ENCODE measurements around the gene NFATC1. TPM values are rescaled to one million over a fixed set of nuclear protein-coding genes. Genes with fewer than 3 reads are reported as not detected.

Gene NFATC1
- total and polyA plus RNA-seq, 5 donors from 2014 or later, result 13.1 to 64.7 (median 19.8) TPM

DNA sequence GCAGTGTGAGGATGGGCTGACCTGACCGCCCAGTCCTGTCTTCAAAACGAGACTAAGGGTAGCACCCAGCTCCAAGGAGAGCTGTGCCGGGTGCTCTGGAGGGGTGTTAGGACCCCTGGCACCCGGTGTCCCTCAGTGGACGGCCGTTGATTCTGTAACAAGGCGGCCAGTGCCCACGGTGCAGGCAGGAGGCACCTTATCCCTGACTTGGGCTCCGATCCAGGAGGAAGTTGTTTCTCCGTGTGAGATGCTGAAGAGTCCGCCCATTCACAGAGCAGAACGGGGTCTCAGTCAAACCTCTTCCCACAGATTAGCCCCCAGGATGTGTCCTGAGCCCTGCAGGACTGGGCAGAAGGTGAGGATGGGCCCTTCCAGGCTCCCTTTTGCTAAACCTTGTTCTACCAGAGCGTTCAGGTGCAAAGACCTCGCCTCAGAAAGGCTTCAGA is 123.0 kb downstream of the NFATC1 start:
- no peak overlapping the region for H3K4me3 ChIP-seq (ENCODE audit: low read depth, low read length)
- Mint-ChIP-seq H3K27me3 (peaks cover 8% of the 10 kb centered on the region), H3K36me3 (peaks cover 3% of the 10 kb centered on the region), H3K4me3 (peak overlapping the region in 1 of 4 donors; percentile 87), H3K9me3 (no peaks in the 10 kb centered on the region), H3K27ac (peak overlapping the region; percentile 44 to 94 (median 92)), H3K4me1 (peaks cover 21 to 84% (median 40%) of the 10 kb centered on the region in 4 donors)
- no peaks in the 10 kb centered on the region for H3K27me3 ChIP-seq (ENCODE audit: control insufficient read depth, insufficient read depth, low read length)
- ATAC-seq (ENCODE audit: low read depth in 2 of 2), result no peak
- no peak for DNase-seq
- no peaks in the 10 kb centered on the region for H3K36me3 ChIP-seq (ENCODE audit: control insufficient read depth, insufficient read depth, low read length)
- H3K4me1 ChIP-seq (ENCODE audit: control insufficient read depth, insufficient read depth, low read length, poor library complexity, severe bottlenecking), result peaks cover 58% of the 10 kb centered on the region
- peak overlapping the region; percentile 14 for H3K27ac ChIP-seq (ENCODE audit: insufficient read depth, low read length, poor library complexity, severe bottlenecking)
- no peaks in the 10 kb centered on the region for H3K9me3 ChIP-seq (ENCODE audit: control insufficient read depth in 2 of 2, low read length in 2 of 2)

DNA sequence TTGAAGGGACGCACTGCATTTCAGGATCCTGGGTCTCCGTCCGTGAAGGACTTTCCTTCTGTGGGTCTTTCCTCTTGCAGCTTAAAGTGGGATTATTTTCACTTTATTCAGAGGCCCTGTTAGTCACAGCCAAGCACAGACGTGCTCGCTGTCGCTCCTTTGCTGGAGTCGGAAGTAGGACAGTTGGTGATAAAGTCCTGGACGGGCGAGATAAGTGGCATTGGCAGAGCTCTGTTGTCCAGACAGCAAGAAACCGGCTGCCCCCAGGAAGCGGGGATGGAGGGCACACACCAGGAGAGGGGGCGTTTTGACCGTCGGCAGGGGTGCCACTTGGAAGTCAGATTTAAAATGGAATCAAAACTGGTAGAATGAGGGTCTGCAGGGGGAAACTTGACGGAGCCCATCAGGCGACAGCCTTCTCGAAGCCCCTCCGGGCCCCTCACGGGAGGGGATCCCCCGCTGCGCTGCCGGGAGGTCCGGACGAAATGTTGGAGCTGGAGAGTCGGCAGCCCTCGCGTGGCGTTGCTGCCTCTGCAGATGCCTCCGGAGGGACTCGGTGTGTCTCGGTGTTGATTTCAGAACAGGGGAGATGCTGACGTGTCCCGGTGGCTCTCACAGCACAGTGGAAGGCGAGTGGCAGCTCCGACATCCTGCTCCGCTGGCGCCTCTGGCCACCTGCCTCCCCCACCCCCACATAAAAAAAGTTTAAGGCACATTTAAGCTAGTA is 124.2 kb downstream of the NFATC1 start:
- peak in 2 of 3 donors; percentile 63 to 76 for DNase-seq
- Mint-ChIP-seq H3K9me3 (no peaks in the 10 kb centered on the region), H3K27ac (peak overlapping the region; percentile 88 to 94 (median 91)), H3K36me3 (peaks cover 3% of the 10 kb centered on the region), H3K4me3 (peak overlapping the region; percentile 67 to 92 (median 84)), H3K4me1 (peaks cover 24 to 90% (median 43%) of the 10 kb centered on the region in 4 donors), H3K27me3 (peaks cover 11% of the 10 kb centered on the region)
- peaks cover 69% of the 10 kb centered on the region for H3K4me1 ChIP-seq (ENCODE audit: control insufficient read depth, insufficient read depth, low read length, poor library complexity, severe bottlenecking)
- peak; percentile 17 to 20 for ATAC-seq (ENCODE audit: low read depth in 2 of 2)
- H3K36me3 ChIP-seq (ENCODE audit: control insufficient read depth, insufficient read depth, low read length), result no peaks in the 10 kb centered on the region
- no peak overlapping the region for H3K4me3 ChIP-seq (ENCODE audit: low read depth, low read length)
- H3K27ac ChIP-seq (ENCODE audit: insufficient read depth, low read length, poor library complexity, severe bottlenecking), result peak overlapping the region; percentile 92
- no peaks in the 10 kb centered on the region for H3K9me3 ChIP-seq (ENCODE audit: control insufficient read depth in 2 of 2, low read length in 2 of 2)
- no peaks in the 10 kb centered on the region for H3K27me3 ChIP-seq (ENCODE audit: control insufficient read depth, insufficient read depth, low read length)

DNA sequence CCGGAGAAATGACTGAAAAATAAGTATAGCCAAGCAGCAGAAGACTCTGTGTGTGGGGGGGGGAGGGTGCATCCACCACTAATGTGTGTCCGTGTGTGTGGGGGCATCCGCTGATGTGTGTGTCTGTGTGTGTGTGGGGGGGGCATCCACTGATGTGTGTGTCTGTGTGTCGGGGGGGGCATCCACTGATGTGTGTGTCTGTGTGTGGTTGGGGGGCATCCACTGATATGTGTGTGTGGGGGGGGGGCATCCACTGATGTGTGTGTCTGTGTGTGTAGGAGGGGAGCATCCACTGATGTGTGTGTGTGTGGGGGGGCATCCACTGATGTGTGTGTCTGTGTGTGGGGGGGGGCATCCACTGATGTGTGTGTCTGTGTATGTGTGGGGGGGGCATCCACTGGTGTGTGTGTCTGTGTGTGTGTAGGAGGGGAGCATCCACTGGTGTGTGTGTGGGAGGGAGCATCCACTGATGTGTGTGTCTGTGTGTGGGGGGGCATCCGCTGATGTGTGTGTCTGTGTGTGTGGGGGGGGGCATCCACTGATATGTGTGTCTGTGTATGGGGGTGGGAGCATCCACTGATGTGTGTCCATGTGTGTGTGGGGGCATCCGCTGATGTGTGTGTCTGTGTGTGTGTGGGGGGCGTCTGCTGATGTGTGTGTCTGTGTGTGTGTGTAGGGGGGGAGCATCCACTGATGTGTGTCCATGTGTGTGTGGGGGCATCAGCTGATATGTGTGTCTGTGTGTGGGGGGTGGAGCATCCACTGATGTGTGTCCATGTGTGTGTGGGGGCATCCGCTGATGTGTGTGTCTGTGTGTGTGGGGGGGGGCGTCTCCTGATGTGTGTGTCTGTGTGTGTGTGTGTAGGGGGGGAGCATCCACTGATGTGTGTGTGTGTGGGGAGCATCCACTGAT is 125.0 kb downstream of the NFATC1 start:
- peaks cover 69% of the 10 kb centered on the region for H3K4me1 ChIP-seq (ENCODE audit: control insufficient read depth, insufficient read depth, low read length, poor library complexity, severe bottlenecking)
- no peak for DNase-seq
- H3K36me3 Mint-ChIP-seq, result peaks cover 3% of the 10 kb centered on the region
- peak overlapping the region; percentile 67 to 92 (median 84) for H3K4me3 Mint-ChIP-seq
- ATAC-seq (ENCODE audit: low read depth in 2 of 2), result no peak
- H3K9me3 ChIP-seq (ENCODE audit: control insufficient read depth in 2 of 2, low read length in 2 of 2), result no peaks in the 10 kb centered on the region
- peak overlapping the region; percentile 88 to 94 (median 91) for H3K27ac Mint-ChIP-seq
- peaks cover 24 to 92% (median 44%) of the 10 kb centered on the region in 4 donors for H3K4me1 Mint-ChIP-seq
- peaks cover 11% of the 10 kb centered on the region for H3K27me3 Mint-ChIP-seq
- H3K27ac ChIP-seq (ENCODE audit: insufficient read depth, low read length, poor library complexity, severe bottlenecking), result peak overlapping the region; percentile 92
- H3K4me3 ChIP-seq (ENCODE audit: low read depth, low read length), result no peak overlapping the region
- H3K27me3 ChIP-seq (ENCODE audit: control insufficient read depth, insufficient read depth, low read length), result no peaks in the 10 kb centered on the region
- H3K36me3 ChIP-seq (ENCODE audit: control insufficient read depth, insufficient read depth, low read length), result no peaks in the 10 kb centered on the region
- no peaks in the 10 kb centered on the region for H3K9me3 Mint-ChIP-seq

DNA sequence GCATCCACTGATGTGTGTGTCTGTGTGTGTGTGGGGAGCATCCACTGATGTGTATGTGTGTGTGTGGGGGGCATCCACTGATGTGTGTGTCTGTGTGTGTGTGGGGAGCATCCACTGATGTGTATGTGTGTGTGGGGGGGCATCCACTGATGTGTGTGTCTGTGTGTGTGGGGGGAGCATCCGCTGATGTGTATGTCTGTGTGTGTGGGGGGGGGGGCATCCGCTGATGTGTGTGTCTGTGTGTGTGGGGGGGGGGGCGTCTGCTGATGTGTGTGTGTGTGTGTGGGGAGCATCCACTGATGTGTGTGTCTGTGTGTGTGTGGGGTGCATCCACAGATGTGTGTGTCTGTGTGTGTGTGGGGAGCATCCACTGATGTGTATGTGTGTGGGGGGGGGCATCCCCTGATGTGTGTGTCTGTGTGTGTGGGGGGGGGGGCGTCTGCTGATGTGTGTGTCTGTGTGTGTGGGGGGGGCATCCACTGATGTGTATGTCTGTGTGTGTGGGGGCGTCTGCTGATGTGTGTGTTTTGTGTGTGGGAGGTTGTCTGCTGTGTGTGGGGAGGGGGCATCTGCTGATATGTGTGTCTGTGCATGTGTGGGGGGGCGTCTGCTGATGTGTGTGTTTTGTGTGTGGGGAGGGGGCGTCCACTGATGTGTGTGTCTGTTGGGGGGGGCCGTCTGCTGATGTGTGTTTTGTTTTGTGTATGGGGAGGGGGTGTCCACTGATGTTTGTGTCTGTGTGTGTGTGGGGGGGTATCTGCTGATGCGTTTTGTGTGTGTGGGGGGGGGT is 125.9 kb downstream of the NFATC1 start:
- Histone ChIP-seq H3K27ac (ENCODE audit: insufficient read depth, low read length, poor library complexity, severe bottlenecking) (peak overlapping the region; percentile 92), H3K36me3 (ENCODE audit: control insufficient read depth, insufficient read depth, low read length) (no peaks in the 10 kb centered on the region), H3K9me3 (ENCODE audit: control insufficient read depth in 2 of 2, low read length in 2 of 2) (no peaks in the 10 kb centered on the region), H3K4me3 (ENCODE audit: low read depth, low read length) (no peak overlapping the region), H3K4me1 (ENCODE audit: control insufficient read depth, insufficient read depth, low read length, poor library complexity, severe bottlenecking) (peaks cover 64% of the 10 kb centered on the region), H3K27me3 (ENCODE audit: control insufficient read depth, insufficient read depth, low read length) (no peaks in the 10 kb centered on the region)
- Mint-ChIP-seq H3K27me3 (peaks cover 11% of the 10 kb centered on the region), H3K9me3 (no peaks in the 10 kb centered on the region), H3K27ac (peak overlapping the region; percentile 9 to 100 (median 98)), H3K4me3 (peak overlapping the region in 3 of 4 donors; percentile 85 to 91 (median 86)), H3K4me1 (peaks cover 24 to 84% (median 37%) of the 10 kb centered on the region in 4 donors), H3K36me3 (peaks cover 3% of the 10 kb centered on the region)
- DNase-seq (peak in 1 of 3 donors; percentile 22), ATAC-seq (ENCODE audit: low read depth in 2 of 2) (no peak)

DNA sequence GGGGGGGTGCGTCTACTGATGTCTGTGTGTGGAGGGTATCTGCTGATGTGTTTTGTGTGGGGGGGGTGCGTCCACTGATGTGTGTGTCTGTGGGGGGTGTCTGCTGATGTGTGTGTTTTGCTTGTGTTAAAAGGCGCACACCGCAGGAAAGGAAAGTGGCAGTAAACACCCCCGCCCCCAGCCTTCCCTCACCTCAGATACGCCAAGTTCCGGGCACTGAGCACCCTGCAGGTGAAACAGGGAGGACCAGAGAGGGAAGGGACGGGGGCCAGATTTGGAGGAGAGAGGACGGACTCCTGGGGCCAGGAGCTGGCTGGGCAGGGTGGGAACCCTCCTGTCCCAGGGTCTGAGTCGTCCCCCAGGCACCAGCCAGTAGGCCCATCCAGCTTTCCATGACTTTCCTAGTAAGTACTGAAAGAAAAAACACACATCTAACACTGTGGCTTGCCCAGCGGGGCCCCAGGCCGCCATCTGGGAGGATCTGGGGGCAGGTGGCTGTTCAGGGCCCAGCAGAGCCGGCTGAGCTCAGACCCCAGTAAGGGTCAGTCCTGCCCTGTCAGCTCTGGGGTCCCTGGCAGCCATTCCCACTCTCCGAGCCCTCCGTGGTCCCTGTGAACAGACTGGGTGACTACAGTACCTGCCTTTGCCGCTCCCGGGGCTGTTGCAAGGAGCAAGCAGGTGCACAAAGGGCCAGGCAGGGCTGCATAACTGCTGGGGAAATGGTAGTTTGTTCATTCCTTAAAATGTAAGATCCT is 126.9 kb downstream of the NFATC1 start:
- no peaks in the 10 kb centered on the region for H3K27me3 ChIP-seq (ENCODE audit: control insufficient read depth, insufficient read depth, low read length)
- no peaks in the 10 kb centered on the region for H3K9me3 Mint-ChIP-seq
- peak overlapping the region; percentile 67 for H3K4me3 ChIP-seq (ENCODE audit: low read depth, low read length)
- H3K4me1 Mint-ChIP-seq, result peaks cover 16 to 73% (median 27%) of the 10 kb centered on the region in 4 donors
- no peaks in the 10 kb centered on the region for H3K36me3 ChIP-seq (ENCODE audit: control insufficient read depth, insufficient read depth, low read length)
- peak; percentile 32 to 77 (median 70) for DNase-seq
- H3K4me1 ChIP-seq (ENCODE audit: control insufficient read depth, insufficient read depth, low read length, poor library complexity, severe bottlenecking), result peaks cover 57% of the 10 kb centered on the region
- H3K36me3 Mint-ChIP-seq, result peaks cover 3% of the 10 kb centered on the region
- H3K27ac ChIP-seq (ENCODE audit: insufficient read depth, low read length, poor library complexity, severe bottlenecking), result peak overlapping the region; percentile 92
- ATAC-seq (ENCODE audit: low read depth in 2 of 2), result no peak
- peak overlapping the region; percentile 94 to 100 (median 98) for H3K27ac Mint-ChIP-seq
- H3K9me3 ChIP-seq (ENCODE audit: control insufficient read depth in 2 of 2, low read length in 2 of 2), result no peaks in the 10 kb centered on the region
- H3K4me3 Mint-ChIP-seq, result peak overlapping the region; percentile 85 to 96 (median 88)
- H3K27me3 Mint-ChIP-seq, result peaks cover 11% of the 10 kb centered on the region

DNA sequence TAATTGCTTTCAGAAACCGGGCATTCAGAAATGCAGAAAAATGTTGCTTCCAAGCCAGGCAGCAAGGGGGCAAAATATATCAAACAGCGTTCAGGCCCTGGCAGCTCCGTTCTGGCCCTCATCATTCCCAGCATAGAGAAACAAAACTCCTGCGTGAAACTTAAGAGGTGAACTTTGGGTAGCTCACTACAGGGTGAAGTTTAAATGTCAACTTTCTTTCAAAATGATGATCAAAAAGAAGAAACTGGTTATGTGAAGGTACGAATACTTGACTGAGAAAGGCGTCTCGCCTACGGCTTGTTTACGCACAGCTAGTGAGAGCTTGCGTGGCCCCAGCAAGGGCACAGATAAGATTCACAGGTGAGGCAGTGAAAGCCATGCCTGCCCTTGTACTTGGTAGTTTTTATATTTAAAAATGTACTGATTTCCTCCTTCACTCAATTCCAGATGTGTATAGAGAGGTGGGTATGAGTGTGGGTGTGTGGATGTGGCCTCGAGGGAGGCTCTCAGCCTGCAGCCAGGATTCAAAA is 127.5 kb downstream of the NFATC1 start:
- peak overlapping the region; percentile 94 to 100 (median 98) for H3K27ac Mint-ChIP-seq
- Histone ChIP-seq H3K4me1 (ENCODE audit: control insufficient read depth, insufficient read depth, low read length, poor library complexity, severe bottlenecking) (peaks cover 51% of the 10 kb centered on the region), H3K27ac (ENCODE audit: insufficient read depth, low read length, poor library complexity, severe bottlenecking) (peak overlapping the region; percentile 92), H3K9me3 (ENCODE audit: control insufficient read depth in 2 of 2, low read length in 2 of 2) (no peaks in the 10 kb centered on the region), H3K36me3 (ENCODE audit: control insufficient read depth, insufficient read depth, low read length) (peaks cover 5% of the 10 kb centered on the region), H3K4me3 (ENCODE audit: low read depth, low read length) (peak overlapping the region; percentile 67), H3K27me3 (ENCODE audit: control insufficient read depth, insufficient read depth, low read length) (no peaks in the 10 kb centered on the region)
- H3K27me3 Mint-ChIP-seq, result peaks cover 11% of the 10 kb centered on the region
- ATAC-seq (ENCODE audit: low read depth in 2 of 2) (peak; percentile 61 to 70), DNase-seq (peak; percentile 35 to 81 (median 67))
- H3K4me3 Mint-ChIP-seq, result peak overlapping the region; percentile 85 to 96 (median 88)
- H3K36me3 Mint-ChIP-seq, result peaks cover 3% of the 10 kb centered on the region
- no peaks in the 10 kb centered on the region for H3K9me3 Mint-ChIP-seq
- peaks cover 10 to 67% (median 23%) of the 10 kb centered on the region in 4 donors for H3K4me1 Mint-ChIP-seq
